GM12875 (cell line): ENCODE measurements around the gene LHX4.

Experiments used
- H3K4me3 ChIP-seq: one replicate; pipeline ENCODE4 v1.5.1; 2011; ENCODE audit warnings: low read depth, low read length, control low read depth
- CTCF ChIP-seq: IDR thresholded peaks from 2 replicates; pipeline ENCODE4 v1.5.1; 2011; ENCODE audit warnings: low read depth, mild to moderate bottlenecking, control low read depth, inconsistent platforms, low read length, moderate library complexity, borderline replicate concordance; ENCODE audit not compliant: insufficient read depth

The LHX4 gene

GRCh38 chr1:180269645-180270529, 39.8 kb downstream of the LHX4 start:
- TF ChIP-seq CTCF = no peak
- H3K4me3 ChIP-seq = no peak overlapping the region

- no peak for TF ChIP-seq CTCF
Observed at GRCh38 chr1:180270530-180271271, 40.6 kb downstream of the LHX4 start.

GRCh38 chr1:180271272-180272255, 41.5 kb downstream of the LHX4 start:
- no peak overlapping the region for H3K4me3 ChIP-seq
- TF ChIP-seq CTCF = no peak

More at GRCh38 chr1:180270530-180271271, 40.6 kb downstream of the LHX4 start:
- H3K4me3 ChIP-seq = no peak overlapping the region

- no peak for TF ChIP-seq CTCF
- no peak overlapping the region for H3K4me3 ChIP-seq
Observed at GRCh38 chr1:180272395-180272794, 42.3 kb downstream of the LHX4 start.

GRCh38 chr1:180273066-180273465, 43.0 kb downstream of the LHX4 start:
- no peak for TF ChIP-seq CTCF
- H3K4me3 ChIP-seq = no peak overlapping the region

- no peak overlapping the region for H3K4me3 ChIP-seq
- TF ChIP-seq CTCF = no peak
Observed at GRCh38 chr1:180274221-180274620, 44.2 kb downstream of the LHX4 start.
